ENCODE measurements around the gene BRF1. TPM values are rescaled to one million over a fixed set of nuclear protein-coding genes. Genes with fewer than 3 reads are reported as not detected.

The BRF1 gene, protein sequence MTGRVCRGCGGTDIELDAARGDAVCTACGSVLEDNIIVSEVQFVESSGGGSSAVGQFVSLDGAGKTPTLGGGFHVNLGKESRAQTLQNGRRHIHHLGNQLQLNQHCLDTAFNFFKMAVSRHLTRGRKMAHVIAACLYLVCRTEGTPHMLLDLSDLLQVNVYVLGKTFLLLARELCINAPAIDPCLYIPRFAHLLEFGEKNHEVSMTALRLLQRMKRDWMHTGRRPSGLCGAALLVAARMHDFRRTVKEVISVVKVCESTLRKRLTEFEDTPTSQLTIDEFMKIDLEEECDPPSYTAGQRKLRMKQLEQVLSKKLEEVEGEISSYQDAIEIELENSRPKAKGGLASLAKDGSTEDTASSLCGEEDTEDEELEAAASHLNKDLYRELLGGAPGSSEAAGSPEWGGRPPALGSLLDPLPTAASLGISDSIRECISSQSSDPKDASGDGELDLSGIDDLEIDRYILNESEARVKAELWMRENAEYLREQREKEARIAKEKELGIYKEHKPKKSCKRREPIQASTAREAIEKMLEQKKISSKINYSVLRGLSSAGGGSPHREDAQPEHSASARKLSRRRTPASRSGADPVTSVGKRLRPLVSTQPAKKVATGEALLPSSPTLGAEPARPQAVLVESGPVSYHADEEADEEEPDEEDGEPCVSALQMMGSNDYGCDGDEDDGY
- 10 to 100 TPM; 38.2 to 41.7 TPM for total RNA-seq

DNA sequence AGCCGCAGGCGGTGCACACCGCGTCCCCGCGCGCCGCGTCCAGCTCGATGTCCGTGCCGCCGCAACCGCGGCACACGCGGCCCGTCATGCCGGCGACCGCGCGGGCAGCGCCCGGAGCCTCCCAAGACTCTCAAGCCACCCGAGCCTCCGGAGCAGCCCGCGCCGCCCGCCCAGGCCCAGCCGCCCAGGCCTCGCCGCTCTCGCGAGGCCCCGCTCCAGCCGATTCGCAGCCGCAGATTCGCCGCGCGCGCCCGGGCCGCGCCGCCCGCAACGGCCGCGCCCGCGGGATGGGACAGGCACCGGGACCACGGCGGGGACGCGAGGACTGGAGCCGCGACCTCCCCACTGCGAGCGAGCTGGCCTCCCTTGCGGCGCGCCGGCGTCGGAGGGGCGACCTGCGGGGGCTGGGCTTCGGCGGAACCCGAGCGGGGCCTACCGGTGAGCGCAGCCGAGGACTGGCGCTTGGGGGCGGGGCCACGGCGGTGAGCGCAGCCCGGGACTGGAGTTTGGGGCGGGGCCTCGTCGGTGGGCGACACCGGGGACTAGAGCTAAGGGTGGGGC is at the start of gene BRF1:
Gene BRF1, minus strand, starts transcription at position 460 of the 561 bp plus-strand sequence. Its CDS starts 372 bp downstream, at position 88.
- peak; percentile 88 to 91 for ATAC-seq
- Mint-ChIP-seq H3K9me3 (no peaks in the 10 kb centered on the region), H3K36me3 (peaks cover 6 to 9% of the 10 kb centered on the region in 2 donors), H3K27ac (peak within 1 kb of the TSS; percentile 85 to 94)
- DNase-seq (ENCODE audit: low spot score in 2 of 2): peak; percentile 95 to 98

DNA sequence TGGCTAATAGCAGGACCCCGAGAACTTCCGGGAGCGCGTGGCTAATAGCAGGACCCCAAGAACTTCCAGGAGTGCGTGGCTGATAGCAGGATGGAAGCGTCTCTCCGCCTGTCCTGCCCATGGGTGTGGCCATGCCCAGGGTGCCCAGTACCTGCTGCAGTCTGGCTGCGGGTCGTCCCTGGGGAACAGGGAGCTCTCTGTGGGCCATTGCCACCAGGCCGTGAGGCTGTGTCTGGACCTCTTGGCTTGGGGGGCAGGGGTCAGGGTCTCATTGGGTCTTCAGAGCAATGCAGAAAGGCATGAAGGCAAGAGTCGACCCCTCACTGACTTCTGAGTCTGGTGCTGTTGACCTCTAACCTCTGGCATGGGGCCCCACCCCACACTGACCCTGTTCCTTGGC is 49.2 kb upstream of the BRF1 start:
- Mint-ChIP-seq H3K9me3 (peaks cover 0 to 5% of the 10 kb centered on the region in 2 donors), H3K27ac (no peak overlapping the region), H3K36me3 (peaks cover 0 to 6% of the 10 kb centered on the region in 2 donors)
- DNase-seq (ENCODE audit: low spot score in 2 of 2) (no peak), ATAC-seq (no peak)

DNA sequence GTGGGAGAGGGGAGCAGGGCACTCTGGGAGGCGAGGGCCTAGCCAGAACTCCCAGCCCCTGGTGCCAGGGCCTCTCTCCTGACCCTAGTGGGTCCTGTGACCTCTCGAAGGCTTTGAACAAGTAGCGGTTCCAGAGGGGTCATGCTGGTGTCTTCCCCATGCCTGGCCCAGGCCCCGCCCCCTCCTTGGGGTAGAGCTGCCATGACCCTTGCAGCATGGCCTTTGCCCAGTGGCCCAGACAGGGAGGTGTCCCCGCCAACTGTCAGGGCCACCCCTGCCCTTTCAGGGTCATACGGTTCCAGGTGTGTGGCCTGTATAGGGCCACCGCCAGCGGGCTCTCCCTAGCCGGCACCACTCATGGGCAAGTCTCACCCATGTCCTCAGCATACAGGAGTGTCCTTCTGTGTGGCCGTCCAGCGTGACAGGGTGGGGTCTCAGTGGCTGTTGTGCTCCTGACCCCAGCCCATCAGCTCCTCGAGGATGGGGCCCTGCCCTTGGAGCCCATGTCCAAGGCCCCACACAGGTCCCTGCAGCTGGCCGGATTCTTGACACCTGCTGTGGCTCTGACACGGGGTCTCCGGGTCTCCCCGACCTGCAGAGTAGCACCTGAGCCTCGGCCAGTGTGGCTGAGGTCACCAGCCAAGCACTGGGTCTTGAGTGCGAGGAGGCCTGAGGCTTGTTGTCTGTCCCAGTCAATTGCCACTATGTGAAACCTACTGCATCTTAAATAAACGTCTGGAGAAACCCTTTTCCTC is 48.3 kb upstream of the BRF1 start:
- no peak for ATAC-seq
- Mint-ChIP-seq H3K36me3 (peaks cover 0 to 6% of the 10 kb centered on the region in 2 donors), H3K9me3 (peaks cover 0 to 5% of the 10 kb centered on the region in 2 donors), H3K27ac (no peak overlapping the region)
- DNase-seq (ENCODE audit: low spot score in 2 of 2): no peak

DNA sequence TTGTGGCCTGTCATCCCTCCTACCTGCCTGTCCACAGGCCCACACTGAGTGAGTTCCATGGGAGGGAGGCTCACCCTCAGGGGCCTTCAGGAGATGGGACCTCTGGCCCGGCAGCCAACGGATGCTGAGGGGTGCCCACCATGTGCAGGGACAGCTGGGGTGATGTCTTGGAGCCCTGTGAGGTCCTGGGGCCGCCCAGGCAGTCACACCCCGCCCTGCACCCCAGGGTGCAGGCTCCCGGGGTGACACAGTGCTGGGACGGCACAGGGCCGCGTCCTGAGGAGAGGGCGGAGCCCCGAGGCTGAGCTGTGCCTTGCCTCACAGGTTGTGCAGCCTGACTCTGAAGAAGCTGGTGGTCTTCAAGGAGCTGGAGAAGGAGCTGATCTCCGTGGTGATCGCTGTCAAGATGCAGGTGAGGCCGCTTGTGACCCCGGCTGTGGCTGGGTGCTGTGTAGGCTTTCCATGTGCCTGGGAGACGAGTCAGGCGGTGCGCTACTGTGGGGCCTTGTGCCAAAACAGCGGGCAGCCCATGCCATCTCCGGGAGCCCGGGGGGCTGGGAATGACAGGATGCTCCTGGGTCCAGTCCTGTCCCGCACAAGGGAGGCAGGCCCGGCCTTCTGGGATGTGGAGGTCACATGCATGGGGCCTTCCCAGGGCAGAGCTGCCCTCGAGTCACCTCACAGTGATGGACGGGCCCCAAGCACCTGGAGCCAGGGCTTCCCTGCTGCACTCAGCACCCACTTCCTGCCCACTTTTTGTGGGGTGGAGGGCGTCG is 47.6 kb upstream of the BRF1 start:
- ATAC-seq: no peak
- Mint-ChIP-seq H3K36me3 (peaks cover 0 to 6% of the 10 kb centered on the region in 2 donors), H3K9me3 (peaks cover 0 to 5% of the 10 kb centered on the region in 2 donors), H3K27ac (no peak overlapping the region)
- DNase-seq (ENCODE audit: low spot score in 2 of 2): no peak

DNA sequence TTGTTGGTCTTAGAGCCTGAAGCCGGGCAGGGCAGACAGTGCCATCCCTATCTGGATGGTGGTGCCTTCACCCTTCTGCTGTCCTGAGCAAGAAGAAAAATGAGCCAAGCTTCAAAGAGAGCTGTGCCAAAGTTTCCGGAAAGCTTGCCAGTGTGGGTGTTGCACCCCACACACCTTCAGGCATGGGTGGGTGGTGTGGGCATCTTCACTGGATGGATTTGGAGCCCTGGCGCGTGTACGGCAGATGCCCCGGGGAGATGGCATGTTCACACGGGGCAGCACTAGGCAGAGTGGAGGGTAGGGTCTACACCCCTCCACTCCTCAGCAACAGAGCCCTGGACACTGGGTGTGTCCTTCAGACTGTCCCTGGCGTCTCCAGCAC is 46.8 kb upstream of the BRF1 start:
- ATAC-seq (no peak), DNase-seq (ENCODE audit: low spot score in 2 of 2) (no peak)
- Mint-ChIP-seq H3K36me3 (peaks cover 0 to 6% of the 10 kb centered on the region in 2 donors), H3K27ac (no peak overlapping the region), H3K9me3 (peaks cover 0 to 5% of the 10 kb centered on the region in 2 donors)

DNA sequence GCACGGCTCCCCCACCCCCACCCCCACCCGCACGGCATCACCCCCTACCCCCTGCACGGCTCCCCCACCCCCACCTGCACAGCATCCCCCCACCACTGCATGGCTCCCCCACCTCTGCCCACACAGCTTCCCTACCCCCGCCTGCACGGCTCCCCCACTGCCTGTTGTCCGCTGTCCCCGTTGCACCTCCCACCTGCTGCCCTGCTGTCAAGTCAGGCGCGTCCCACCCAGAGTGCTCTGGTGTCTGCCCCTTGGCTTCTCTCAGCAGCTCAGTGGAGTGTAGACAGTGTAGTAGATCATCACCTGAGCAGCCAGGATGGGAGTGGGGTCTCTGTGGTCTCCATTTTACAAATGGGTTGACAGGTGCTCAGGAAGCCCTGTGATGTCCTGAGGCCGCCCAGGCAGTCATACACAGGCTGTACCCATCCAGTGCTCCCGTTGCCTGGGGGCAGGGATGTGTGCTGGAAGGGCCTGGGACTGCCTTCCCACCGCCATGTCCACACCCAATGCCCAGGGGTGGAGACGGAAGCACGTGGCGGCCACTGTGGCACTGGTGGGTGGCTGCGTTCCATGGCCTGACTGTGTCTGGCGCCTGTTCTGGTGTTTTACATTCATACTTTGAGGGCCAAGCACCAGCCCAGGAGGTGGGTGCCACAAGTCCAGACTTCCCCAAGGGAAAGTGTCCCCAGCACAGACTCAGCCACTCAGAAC is 46.2 kb upstream of the BRF1 start:
- Mint-ChIP-seq H3K36me3 (peaks cover 0 to 6% of the 10 kb centered on the region in 2 donors), H3K9me3 (peaks cover 0 to 5% of the 10 kb centered on the region in 2 donors), H3K27ac (no peak overlapping the region)
- DNase-seq (ENCODE audit: low spot score in 2 of 2): no peak
- ATAC-seq: no peak

DNA sequence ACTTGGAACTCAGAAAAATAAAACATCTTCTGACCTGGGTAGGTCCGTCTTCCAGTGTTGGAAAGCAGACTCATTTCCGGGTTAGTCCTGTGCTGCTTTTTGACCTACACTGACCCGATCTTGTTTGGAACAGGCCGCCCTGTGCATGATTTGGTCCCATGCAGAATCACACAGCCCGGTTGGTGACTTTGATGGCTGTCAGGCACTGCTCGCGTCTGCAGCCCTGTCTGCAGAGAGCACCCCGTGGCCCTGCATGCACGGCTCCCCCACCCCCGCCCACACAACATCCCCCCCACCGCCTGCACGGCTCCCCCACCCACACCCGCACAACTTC is 45.4 kb upstream of the BRF1 start:
- ATAC-seq (no peak), DNase-seq (ENCODE audit: low spot score in 2 of 2) (no peak)
- H3K9me3 Mint-ChIP-seq: peaks cover 0 to 5% of the 10 kb centered on the region in 2 donors
- peaks cover 0 to 6% of the 10 kb centered on the region in 2 donors for H3K36me3 Mint-ChIP-seq
- no peak overlapping the region for H3K27ac Mint-ChIP-seq

DNA sequence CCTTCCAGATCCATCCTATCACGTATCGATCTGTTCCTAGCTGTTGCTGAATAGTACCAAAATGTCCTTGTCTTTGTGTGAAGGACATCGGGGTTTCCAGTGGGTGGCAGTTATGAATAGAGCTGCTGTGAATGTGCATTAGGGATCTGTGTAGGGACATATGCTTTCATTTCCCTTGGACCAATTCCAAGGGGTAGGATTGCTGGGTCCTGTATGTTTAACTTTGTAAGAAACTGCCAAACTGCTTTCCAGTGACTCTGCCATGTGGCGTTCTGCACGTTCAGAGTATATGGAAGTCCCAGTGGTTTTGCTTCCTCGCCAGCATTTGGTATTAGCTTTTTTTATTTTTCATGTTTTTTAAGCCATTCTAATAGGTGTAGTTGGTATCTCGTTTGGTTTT is 42.4 kb upstream of the BRF1 start:
- Mint-ChIP-seq H3K27ac (peak overlapping the region in 1 of 2 donors; percentile 25), H3K9me3 (peaks cover 0 to 5% of the 10 kb centered on the region in 2 donors), H3K36me3 (peaks cover 0 to 6% of the 10 kb centered on the region in 2 donors)
- ATAC-seq: no peak
- no peak for DNase-seq (ENCODE audit: low spot score in 2 of 2)

DNA sequence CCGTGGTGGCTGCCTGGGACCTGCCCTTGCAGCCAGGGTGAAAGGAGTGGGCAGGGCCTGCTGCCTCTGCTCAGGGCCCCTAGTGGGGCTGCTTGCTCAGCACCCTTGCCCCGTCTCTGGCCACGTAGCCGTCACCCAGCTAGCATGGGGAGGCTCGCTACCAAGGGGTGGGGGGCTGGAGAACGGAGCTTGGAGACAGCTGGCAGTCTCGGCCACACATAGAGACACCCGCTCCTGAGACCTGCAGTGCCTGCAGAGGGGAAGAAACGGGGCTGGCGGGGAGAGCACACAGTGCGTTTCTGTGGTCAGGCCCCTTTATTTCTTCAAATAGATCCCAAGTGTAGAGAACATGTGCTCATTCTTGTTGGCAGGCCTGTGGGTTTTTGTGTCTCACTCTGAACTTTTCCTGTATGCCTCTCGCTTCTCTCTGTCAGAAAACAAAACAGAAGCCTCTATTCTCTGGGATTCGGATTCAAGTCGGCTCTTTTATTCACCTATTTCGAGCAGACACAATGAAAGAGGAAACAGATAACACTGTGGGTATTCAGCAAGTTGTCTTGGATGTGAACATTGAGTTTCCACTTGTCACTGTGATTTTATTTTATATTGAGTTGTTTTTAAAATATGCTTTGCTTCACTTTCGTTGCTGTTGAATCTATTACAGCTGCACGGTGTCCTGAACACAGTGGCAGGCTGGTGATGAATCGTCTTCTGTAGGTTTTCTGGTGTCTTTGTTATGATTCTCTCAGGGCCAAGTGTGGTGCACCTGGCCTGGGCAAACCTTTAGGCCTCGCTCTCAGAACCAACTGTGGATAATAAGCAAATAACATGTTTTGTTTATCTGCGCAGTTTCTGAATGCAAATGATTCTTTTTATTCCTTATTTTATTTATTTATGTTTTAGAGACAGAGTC is 40.3 kb upstream of the BRF1 start:
- peaks cover 0 to 5% of the 10 kb centered on the region in 2 donors for H3K9me3 Mint-ChIP-seq
- H3K36me3 Mint-ChIP-seq: peaks cover 0 to 6% of the 10 kb centered on the region in 2 donors
- DNase-seq (ENCODE audit: low spot score in 2 of 2) (no peak), ATAC-seq (no peak)
- H3K27ac Mint-ChIP-seq: no peak overlapping the region

DNA sequence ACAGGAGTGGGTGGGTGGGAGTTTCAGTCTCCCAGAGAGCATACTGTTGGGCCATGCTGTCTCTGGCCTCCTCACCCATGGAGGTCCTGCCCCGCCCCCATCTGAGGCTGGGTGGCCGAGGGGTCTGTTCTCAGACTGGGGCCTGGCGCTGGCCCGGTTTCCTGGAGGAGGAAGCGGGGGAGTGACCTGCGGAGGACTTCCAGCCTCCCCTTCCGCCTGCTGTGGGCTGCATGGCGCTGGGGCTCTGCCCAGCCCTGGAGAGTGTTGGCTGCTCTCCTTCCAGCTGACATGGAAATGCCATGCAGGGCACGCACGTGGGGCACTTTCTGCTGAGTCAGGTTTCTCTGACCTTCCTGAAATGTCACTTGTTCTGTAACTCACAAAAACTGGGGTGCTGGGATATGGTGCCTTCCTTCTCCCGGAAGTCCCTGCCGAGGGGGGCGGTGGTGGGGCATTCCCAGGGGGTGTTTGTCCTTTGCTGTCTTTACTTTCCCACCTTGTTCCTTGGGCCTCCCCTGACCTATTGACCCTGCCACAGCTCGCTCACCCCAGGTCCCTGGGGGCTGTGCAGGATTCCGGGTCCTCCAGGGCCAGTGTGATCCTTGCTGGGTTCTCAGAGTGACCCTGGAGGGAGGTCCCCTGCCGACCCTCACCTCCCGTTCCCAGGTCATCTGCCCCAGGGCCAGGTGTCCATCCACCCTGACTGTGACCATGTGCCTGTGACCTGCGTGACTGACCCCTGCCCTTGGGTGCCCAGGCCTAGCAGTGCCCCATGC is 37.4 kb upstream of the BRF1 start:
- peak overlapping the region in 1 of 2 donors; percentile 49 for H3K27ac Mint-ChIP-seq
- no peak for ATAC-seq
- no peak for DNase-seq (ENCODE audit: low spot score in 2 of 2)
- no peaks in the 10 kb centered on the region for H3K36me3 Mint-ChIP-seq
- no peaks in the 10 kb centered on the region for H3K9me3 Mint-ChIP-seq

DNA sequence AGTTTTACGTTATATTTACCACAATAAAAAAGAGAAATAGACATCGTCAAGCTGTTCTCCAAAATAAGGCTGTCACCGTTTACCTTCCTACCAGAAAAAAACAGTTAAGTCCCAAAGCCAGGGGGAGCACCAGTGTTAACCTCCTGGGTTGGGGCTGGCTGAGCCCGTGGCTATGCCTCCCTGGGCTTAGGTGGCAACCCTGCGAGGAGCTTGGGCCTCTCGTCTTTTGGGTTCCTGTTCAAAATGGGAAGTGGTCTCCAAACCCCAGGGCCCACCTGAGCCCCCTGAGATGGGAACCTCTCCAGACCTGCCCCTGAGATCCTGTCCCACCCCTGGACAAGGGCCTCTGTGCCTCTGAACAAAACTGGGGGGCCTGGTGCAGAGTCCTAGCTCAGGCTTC is 36.6 kb upstream of the BRF1 start:
- Mint-ChIP-seq H3K36me3 (no peaks in the 10 kb centered on the region), H3K9me3 (no peaks in the 10 kb centered on the region), H3K27ac (no peak overlapping the region)
- ATAC-seq: no peak
- DNase-seq (ENCODE audit: low spot score in 2 of 2): no peak

DNA sequence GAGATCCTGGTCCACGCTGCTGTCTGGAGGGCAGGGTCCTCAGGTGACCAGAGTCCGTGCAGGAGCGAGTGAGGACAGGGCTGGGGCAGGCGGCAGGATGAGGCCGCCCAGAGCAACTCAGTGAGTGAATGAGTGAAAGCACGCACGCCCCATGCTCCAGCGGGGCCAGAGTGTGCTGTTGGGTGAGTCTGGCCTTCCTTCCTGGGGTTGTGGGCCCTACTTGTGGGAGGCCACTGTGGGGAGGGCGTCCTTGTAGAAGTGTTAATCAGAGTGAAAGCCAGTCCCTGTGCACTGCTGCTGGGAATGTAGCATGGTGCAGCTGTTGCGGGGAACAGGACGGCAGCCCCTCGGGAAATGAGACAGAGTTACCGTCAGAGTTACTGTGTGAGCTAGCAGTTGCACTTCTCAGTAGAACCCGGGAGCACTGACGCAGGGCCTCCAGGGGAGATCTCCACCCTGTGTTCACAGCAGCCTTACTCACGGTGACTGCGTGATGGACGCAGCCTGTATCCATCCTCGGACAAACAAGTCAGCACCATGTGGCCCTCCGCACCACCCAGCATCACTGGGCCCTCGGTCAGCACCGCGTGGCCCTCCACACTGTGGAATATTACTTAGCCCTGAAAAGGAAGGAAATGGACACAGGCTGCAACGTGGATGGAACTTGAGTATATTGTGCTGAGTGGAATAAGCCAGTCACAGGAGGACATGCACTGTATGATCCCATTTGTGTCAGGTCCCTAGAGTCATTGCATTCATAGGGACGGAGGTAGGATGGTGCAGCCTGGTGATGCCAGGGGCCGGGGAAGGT is 35.9 kb upstream of the BRF1 start:
- ATAC-seq: no peak
- Mint-ChIP-seq H3K36me3 (no peaks in the 10 kb centered on the region), H3K27ac (no peak overlapping the region), H3K9me3 (no peaks in the 10 kb centered on the region)
- DNase-seq (ENCODE audit: low spot score in 2 of 2): no peak

DNA sequence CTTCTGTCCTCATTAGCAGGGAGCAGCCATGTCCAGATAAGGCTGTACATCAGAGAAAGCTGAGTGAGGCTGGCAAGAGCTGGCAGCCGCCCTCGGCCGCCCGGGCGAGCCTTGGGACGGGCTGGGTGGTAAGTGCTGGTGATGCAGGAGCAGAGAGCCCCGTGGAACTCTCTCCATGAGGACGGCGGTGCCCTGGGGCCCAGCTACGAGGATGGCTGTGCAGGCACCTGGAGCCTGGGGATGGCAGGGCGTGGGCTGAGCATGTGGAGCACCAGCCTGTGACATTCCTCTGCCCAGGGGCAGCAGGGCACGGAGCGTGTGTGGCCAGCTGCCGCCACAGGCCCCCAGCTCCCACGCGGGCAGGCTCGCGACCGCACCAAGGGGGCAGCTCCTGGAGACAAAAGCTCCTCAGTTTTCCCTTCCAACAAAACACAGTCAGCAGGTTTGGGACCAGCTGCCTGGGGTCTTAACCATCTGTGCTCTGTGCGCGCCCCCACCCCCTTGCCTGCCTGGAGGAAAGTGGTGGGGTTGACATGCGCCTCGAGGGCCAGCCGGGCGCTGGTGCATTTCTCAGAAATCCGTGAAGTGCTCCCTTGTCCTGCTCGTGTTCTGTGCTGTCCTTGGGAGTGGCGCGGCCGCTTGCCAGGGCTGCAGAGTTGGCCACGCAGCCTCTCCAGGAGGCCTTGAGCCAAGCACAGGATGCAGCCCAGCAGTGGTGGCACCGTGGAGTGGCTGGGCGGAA is 35.1 kb upstream of the BRF1 start:
- H3K9me3 Mint-ChIP-seq: no peaks in the 10 kb centered on the region
- DNase-seq (ENCODE audit: low spot score in 2 of 2) (no peak), ATAC-seq (no peak)
- H3K36me3 Mint-ChIP-seq: no peaks in the 10 kb centered on the region
- H3K27ac Mint-ChIP-seq: no peak overlapping the region
